Measurements from ENCODE around the gene GAB2. TPM values are rescaled to one million over a fixed set of nuclear protein-coding genes. Genes with fewer than 3 reads are reported as not detected.
"Not testable (repeated sequence)": the region's sequence is repeated elsewhere in the genome, so short reads cannot be mapped to it uniquely, and the experiment has no call there.

Gene GAB2
- total RNA-seq, 2 experiments from 2014 or later, result 0.91 to 0.98 TPM

DNA sequence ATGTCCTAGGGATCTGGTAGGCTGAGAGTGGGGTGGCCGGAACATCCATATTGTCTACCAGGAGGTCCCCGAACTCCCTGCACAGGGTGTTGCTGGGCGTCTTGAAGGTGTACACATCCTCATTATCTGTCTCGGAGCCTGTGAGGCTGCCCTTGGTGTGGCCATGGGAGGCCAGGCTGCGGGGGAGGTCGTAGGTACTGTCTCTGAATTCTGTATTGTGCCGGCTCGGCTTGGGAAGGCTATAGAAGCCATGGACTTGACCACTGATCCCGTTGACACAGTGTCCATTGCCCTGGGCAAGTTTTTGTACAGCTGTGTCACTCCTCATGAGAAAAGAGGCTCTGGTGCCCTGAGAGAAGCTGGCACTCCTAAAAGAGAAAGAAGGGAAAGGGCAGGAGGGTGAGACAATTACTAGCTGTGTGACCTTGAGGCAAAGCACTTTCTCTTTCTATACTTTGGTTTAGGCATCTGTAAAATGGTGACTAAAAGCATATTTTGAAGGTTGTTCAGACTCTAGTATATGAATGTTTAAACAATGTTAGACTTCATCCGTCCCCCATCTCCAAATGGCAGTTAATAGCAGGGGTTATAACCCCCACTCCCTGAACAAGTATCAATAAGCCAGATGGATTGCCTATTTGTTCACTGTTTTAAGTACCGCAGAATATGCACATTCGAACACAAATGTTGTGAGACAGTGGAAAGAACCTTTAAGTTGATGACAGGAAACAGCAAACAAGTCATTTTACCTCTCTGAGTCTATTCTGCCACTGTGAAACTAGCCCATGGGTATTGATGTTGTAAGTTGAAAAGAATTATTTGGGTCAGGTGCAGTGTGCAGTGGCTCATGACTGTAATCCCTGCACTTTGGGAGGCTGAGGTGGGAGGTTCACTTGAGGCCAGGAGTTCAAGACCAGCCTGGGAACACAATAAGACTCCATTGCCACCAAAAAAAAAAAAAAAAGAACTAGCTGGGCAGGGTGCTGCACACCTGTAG, 190.6 kb downstream of the GAB2 start:
- Mint-ChIP-seq H3K9me3 (no peaks in the 10 kb centered on the region), H3K4me3 (no peak overlapping the region), H3K4me1 (peaks cover 7% of the 10 kb centered on the region), H3K36me3 (no peaks in the 10 kb centered on the region), H3K27ac (no peak overlapping the region), H3K27me3 (no peaks in the 10 kb centered on the region)
- no peak for DNase-seq

DNA sequence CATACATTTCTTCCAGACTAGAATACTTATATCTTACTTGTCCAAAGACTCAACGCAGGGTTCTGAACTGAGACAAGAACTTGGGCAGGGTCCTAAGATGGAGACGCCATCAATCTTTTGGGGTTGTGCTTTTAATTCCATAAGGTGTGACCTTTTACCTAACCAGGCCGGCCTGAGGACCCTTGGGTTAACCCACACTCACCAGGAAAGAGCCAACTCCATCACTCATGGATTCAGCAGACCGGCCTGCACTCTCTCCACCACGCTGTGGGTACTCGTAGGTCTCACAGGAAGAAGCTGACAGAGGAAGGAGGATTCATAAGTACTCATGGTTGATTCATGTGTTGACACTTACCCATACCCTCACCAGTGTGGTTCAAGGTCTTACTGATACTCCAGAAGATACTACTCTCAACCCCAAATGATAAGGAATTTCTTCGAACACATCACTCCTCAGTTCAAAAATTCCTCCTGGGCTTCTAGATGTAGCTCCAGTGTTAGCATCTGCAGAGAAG, 192.7 kb downstream of the GAB2 start:
- no peaks in the 10 kb centered on the region for H3K27me3 Mint-ChIP-seq
- H3K27ac Mint-ChIP-seq, result no peak overlapping the region
- H3K4me1 Mint-ChIP-seq, result peaks cover 15% of the 10 kb centered on the region
- H3K9me3 Mint-ChIP-seq, result no peaks in the 10 kb centered on the region
- no peaks in the 10 kb centered on the region for H3K36me3 Mint-ChIP-seq
- no peak for DNase-seq
- no peak overlapping the region for H3K4me3 Mint-ChIP-seq

DNA sequence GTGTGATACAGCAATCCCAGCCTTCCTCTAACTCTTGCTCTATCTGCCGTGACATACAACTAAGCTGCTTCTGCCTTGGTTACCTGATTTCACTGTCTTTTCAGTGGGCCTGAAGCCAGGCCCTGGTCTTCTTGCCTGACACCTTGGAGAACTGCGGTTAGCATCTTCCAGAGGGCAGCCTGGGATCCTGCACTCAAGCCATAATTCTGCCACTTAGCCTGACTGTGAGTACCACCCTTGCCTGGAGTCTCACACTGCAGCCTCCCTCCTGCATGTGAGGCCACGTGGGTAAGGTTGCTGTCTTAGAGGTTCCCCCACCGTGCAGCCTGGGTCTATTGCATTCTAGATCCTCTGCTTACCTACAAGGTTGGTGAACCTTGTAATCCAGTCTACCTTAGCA, 193.1 kb downstream of the GAB2 start:
- no peak overlapping the region for H3K4me3 Mint-ChIP-seq
- no peaks in the 10 kb centered on the region for H3K9me3 Mint-ChIP-seq
- no peaks in the 10 kb centered on the region for H3K27me3 Mint-ChIP-seq
- no peak for DNase-seq
- H3K36me3 Mint-ChIP-seq, result no peaks in the 10 kb centered on the region
- H3K4me1 Mint-ChIP-seq, result peaks cover 15% of the 10 kb centered on the region
- no peak overlapping the region for H3K27ac Mint-ChIP-seq

DNA sequence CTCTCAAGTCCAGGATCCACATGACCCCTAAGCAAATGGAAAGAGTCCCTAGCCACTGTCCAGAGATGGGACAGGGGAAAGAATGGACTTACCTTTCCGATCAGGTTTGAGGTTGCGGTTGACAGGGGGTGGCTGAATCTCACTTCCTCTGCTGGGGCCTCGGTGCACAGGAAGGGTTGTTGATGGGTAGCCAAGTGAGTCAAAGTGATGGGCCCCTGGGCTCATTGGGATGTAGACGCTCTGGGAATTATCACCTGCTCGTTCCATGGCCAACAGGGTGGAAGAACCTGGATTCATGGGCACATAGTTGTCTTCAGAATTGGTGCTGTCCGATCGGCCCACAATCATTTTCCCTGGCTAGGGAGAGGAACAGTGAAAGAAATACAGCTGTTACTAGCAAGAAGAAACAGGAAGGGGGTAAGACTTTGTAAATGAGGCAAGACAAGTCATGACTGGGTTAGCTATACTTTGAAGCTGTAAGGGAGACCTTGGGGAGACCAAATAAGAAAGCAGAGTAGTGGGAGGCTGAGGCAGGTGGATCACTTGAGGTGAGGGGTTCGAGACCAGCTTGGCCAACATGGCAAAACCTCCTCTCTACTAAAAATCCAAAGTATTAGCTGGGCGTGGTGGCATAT, 194.2 kb downstream of the GAB2 start:
- Mint-ChIP-seq H3K27ac (no peak overlapping the region), H3K4me3 (no peak overlapping the region), H3K27me3 (no peaks in the 10 kb centered on the region), H3K36me3 (no peaks in the 10 kb centered on the region), H3K9me3 (no peaks in the 10 kb centered on the region), H3K4me1 (peaks cover 15% of the 10 kb centered on the region)
- DNase-seq, result no peak

DNA sequence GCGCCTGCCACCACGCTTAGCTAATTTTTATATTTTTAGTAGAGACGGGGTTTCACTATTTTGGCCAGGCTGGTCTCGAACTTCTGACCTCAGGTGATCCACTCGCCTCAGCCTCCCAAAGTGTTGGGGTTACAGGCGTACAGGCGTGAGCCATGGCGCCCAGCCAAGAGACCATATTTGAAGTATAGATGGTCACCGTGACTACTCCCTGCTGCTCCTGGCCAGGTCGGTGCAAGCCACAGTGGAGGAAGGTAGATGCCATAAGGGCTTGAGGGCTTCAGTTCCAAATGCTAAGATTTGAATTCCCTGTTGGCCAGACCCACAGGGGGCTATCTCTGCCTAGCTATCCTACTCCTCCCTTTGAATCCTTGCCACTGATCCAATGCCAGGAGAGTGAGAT, 194.9 kb downstream of the GAB2 start:
- DNase-seq, H3K27me3 Mint-ChIP-seq, H3K36me3 Mint-ChIP-seq, H3K4me3 Mint-ChIP-seq, H3K9me3 Mint-ChIP-seq, H3K27ac Mint-ChIP-seq: not testable (repeated sequence)
- peaks cover 15% of the 10 kb centered on the region for H3K4me1 Mint-ChIP-seq

DNA sequence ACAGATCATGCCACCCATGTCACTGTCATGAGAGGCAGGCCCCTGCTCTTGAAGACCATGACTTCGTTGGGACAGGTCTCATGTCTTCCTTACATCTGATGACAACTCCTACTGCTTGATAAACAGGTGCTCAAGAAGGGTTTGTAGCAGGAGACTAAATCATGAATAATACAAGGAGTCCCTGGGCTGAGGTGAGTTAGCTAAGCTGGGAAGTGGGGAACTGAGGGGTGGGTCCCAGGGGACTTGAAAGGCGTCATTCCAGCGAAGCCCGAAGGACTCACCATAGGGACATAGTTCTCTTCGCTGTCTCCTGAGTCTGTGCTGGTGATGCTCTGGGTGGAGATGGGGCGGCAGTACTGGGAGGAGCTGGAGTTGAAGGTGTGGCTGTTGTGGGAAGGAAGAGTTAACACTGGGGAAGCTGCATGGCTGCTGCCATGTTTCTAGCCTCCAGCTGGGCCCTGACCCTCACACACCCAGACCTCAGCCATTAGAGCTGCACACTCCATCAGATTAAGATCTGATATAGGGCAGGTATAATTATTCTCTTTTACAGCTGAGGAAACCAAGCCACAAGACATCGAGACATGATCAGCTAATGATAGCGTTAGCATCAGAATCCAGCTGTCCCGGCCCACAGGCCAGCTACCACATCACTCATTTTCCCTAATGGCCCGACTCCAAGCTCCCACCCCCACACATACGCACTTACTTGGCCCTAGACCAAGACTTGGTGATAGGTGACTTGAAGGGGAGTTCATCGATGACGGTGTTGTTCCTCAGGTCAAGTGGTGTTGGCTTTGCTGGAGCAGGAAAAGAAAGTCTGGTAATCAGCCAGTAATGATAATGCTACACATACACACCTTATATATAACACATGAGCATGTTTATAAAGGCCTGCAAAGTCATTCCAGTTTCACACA, 196.0 kb downstream of the GAB2 start:
- Mint-ChIP-seq H3K27ac (no peak overlapping the region), H3K9me3 (no peaks in the 10 kb centered on the region), H3K4me1 (peaks cover 11% of the 10 kb centered on the region), H3K27me3 (no peaks in the 10 kb centered on the region), H3K4me3 (no peak overlapping the region), H3K36me3 (peaks cover 2% of the 10 kb centered on the region)
- no peak for DNase-seq

DNA sequence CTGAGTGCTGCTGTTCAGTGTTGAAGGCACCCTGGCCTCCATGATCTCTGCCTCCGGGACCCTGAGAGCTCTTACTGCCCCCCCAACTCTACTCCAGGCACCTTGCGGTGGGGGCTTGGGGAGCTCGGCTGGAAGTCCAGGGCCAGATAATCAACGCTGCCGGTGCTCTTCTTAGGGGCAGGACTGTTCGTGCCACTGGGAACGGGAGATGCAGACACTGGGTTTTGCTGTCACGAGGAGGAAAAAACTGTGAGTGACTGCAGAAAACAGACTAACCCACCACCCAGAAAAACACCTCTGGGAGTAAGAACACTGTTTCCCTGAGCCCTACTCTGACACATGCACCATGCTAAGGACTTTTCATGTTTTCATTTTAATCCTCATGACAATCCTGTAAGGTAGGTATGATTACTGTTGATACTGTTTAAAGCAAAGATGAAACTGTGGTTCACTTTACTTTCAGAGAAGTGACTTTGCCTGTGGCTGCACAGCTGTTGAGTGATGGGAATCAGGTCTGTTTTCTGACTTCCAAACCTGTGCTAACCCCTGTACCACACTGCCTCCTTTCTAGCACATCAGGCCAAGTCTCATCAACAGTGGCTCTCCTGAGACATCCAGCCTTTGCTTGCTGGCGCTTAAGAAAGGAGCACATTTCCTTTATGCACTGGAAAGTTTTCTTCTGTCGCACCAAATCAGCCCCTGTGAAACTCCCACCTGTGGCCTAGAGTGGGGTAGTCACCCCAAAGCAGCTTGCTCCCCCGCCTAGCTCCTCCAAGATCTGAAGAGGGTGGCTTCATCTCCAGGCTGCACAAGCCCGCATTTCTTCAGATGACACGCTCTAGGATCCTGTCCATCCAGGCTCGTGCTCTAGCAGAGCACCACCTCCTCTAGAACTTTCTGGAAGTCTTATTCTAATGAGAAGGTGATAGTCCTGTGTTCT, 197.1 kb downstream of the GAB2 start:
- H3K4me1 Mint-ChIP-seq, result peaks cover 11% of the 10 kb centered on the region
- no peak overlapping the region for H3K27ac Mint-ChIP-seq
- H3K36me3 Mint-ChIP-seq, result peaks cover 2% of the 10 kb centered on the region
- H3K27me3 Mint-ChIP-seq, result no peaks in the 10 kb centered on the region
- no peak for DNase-seq
- H3K4me3 Mint-ChIP-seq, result no peak overlapping the region
- H3K9me3 Mint-ChIP-seq, result no peaks in the 10 kb centered on the region

DNA sequence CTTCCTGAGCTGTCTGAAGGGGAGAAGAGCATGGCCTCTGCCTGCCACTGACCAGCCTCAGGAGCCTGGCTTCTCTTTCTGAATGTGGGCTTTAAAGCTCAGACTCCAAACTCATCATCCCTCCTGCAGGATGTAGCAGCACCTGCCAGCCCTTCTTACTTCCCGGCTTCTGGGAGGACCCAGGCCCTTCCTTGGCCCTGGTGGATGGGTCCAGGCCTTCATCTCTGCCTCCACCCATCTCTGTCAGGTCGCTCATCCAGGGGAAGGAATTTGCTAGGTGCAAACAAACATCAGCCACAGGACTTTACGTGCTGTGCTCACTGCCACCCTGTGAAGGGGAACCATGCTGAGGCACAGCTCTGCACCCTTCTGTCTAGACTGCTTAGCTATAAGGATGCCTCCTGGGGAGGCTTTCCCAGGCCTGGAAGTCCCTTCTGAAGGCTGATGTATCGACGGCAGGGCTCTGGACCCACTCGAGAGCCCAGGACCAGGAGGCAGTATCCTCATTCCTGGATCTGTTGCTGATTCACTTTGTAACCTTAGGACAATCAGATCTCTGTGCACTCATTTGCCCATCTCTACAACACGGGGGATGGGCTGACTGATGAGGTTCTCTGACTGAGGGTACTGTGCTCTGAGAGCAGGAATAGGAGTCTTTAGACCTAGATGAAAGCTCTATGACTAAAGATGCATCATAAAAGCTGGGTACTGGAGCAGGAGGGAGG, 198.0 kb downstream of the GAB2 start:
- H3K36me3 Mint-ChIP-seq, result peaks cover 2% of the 10 kb centered on the region
- no peak for DNase-seq
- H3K27ac Mint-ChIP-seq, result no peak overlapping the region
- no peak overlapping the region for H3K4me3 Mint-ChIP-seq
- no peaks in the 10 kb centered on the region for H3K9me3 Mint-ChIP-seq
- peaks cover 11% of the 10 kb centered on the region for H3K4me1 Mint-ChIP-seq
- H3K27me3 Mint-ChIP-seq, result no peaks in the 10 kb centered on the region

DNA sequence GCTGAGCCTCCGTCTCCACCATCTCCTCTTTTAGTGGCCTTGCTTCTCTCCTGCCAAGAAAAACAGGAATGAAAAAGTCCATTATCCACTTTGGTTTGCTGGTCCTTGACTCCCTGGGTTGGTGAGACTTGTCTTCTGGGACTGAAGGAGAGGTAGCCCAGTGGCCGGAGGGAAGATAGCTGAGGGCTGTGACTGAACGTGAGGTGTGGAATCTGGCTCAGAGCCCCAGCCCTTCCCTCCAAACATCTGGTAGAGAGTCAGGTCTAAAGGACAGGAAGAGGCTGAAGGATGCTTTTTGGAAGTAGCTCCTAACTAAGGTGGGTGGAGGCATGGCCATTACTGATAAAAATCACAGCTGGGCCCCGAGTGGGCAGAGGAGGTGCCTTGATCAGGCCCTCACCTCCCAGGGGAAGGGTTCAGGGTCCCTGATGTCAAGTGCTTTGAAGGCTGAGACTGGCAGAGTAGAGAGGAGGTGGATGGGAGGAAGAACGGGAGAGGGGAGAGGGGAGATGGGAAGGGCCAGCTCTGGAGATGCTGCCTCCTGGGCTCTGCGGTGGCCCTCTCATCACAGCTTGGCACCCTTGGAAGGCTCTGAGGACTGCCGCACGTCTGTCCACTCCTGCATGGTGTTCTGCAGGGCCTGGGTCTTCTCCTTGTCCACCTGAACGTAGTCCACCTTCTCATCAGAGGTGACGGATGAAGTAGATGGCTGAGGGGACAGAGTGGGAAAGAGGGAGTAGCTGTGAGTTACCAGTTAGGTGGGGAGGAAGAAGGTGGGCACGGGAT, 198.7 kb downstream of the GAB2 start:
- peaks cover 2% of the 10 kb centered on the region for H3K36me3 Mint-ChIP-seq
- DNase-seq, result no peak
- H3K4me1 Mint-ChIP-seq, result peaks cover 11% of the 10 kb centered on the region

DNA sequence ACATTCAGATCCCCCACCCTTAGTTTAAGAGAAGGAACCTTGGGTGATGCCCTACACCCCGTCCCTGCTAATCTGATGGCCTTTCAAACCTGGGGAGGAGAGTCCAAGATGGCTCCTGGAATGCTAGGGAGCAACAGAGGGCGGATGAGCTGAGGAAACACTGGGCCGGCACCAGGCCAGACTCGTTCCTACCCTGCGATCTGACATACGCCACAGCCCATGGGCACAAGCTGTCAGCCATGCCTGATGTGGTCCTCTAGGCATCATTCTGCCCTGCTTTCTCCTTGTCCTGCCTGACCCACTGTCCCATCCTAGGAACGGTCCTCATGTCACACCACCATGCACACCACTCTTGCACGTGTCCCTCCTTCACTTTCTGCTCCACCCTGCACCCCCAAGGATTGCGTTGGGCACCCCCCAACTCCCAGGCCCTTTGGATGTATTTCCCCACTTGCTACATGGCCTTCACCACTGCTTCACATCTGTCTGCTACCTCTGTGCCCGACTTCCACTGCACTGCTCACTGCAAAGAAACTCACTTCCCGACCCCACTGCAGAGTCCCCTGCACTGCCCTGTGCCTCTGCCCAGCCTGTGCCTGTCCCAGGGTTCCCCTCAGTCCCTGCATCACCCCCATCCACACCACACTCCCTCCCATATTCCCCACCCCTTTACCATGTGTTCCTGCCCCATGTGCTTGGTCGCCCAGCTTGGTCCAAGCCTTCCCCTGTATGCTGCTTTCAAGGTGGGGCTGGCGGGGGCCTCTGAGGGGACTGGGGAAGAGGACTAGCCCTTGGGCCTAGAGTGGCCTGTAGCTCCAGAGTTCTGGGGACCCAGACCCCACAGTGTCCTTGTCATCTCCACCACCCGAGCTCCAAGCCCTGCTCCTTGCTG, 199.7 kb downstream of the GAB2 start:
- peaks cover 2% of the 10 kb centered on the region for H3K36me3 Mint-ChIP-seq
- peaks cover 8% of the 10 kb centered on the region for H3K4me1 Mint-ChIP-seq
- DNase-seq, result no peak
- H3K27ac Mint-ChIP-seq, result no peak overlapping the region
- H3K9me3 Mint-ChIP-seq, result no peaks in the 10 kb centered on the region
- H3K27me3 Mint-ChIP-seq, result no peaks in the 10 kb centered on the region
- no peak overlapping the region for H3K4me3 Mint-ChIP-seq

More for the DNA sequence above, 198.7 kb downstream of the GAB2 start:
- Mint-ChIP-seq H3K9me3 (no peaks in the 10 kb centered on the region), H3K27ac (no peak overlapping the region), H3K27me3 (no peaks in the 10 kb centered on the region), H3K4me3 (no peak overlapping the region)

DNA sequence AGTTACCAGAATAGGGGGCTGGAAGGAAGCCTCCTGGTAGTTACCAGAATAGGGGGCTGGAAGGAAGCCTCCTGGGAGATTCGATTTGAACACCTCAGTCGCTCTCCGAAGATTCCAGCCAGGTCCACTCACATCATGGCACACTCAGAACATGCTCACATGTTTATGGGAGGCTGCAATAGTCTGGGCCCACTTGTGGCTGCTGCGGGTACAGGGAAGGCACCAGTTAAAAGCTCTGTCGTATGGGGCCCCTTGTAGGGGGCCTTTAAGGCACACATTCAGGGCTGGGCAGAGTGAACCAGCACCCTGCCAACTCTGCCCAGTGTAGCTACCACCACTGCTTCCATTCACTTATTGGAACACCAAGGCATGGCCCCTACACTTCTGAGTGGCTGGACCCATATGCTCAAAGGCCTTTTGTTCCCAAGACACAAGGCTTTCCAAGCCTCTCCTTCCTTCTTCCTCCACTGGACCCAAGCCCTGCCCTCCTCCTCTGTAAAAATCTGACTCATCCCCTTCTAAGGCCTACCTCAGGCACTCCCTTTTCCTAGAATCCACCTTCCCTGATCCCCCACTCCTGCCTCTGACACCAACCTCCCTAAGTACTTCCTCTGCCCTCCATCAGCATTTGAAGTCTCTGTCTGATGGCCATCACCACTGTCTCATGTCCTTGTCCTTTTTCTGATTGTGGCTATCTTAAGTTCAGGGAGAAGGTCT, 200.9 kb downstream of the GAB2 start:
- Mint-ChIP-seq H3K36me3 (peaks cover 4% of the 10 kb centered on the region), H3K27me3 (no peaks in the 10 kb centered on the region), H3K4me3 (no peak overlapping the region), H3K4me1 (peaks cover 8% of the 10 kb centered on the region), H3K27ac (no peak overlapping the region), H3K9me3 (no peaks in the 10 kb centered on the region)
- no peak for DNase-seq

All from activated naive CD8-positive, alpha-beta T cell treated with anti-CD3 and anti-CD28 coated beads for 36 hours (primary cell).